Stomach (tissue), 4 donors: ENCODE results near the gene GBP6.

ENCODE experiments used
- CTCF ChIP-seq, 7 experiments: fragments of 450-650 bp in 4 of 7; fragments of 200-600 bp in 3 of 7; sonication (generic) in 3 of 7; IDR thresholded peaks; one replicate each; pipeline ENCODE4 v1.5.1; 2016 to 2019; ENCODE audit warnings: antibody characterized with exemption in 7 of 7, control low read depth in 2 of 7, mild to moderate bottlenecking in 1 of 7
- EP300 ChIP-seq: sonication (generic); formaldehyde crosslinking; IDR thresholded peaks from one replicate; pipeline ENCODE4 v1.6.1; 2017; ENCODE audit warnings: antibody characterized with exemption
- POLR2A ChIP-seq, 4 donors: fragments of 450-650 bp; IDR thresholded peaks; one replicate each; pipeline ENCODE4 v1.6.1; 2016; ENCODE audit warnings: antibody characterized with exemption in 4 of 4, control low read depth in 2 of 4, mild to moderate bottlenecking in 1 of 4, moderate library complexity in 1 of 4

- TF ChIP-seq CTCF (IDR thresholded peaks at IDR 0.05) (no peak), POLR2A (IDR thresholded peaks at IDR 0.05) (no peak), EP300 (no peak)
These were observed at the start of gene GBP6 for GRCh38 chr1:89363638-89364536.
